Forelimb muscle (tissue), 1 donor: ENCODE data around the gene ROR2. TPM values are rescaled to one million over a fixed set of nuclear protein-coding genes. Genes with fewer than 3 reads are reported as not detected.
"Not testable (repeated sequence)": the region's sequence is repeated elsewhere in the genome, so short reads cannot be mapped to it uniquely, and the experiment has no call there.

Experiments used
- DNase-seq: peaks from one replicate; pipeline ENCODE4 v3.0.0-alpha.2; 2013; ENCODE audit warnings: low read depth
- polyA plus RNA-seq: library from polyadenylated mRNA; unstranded; fragments of 120-200 nt; gene quantifications from one replicate; pipeline ENCODE4 v1.2.1, GENCODE V29; 2013; ENCODE audit not compliant: insufficient read length

The ROR2 gene
- polyA plus RNA-seq, 1 donor = 2.7 TPM

DNA sequence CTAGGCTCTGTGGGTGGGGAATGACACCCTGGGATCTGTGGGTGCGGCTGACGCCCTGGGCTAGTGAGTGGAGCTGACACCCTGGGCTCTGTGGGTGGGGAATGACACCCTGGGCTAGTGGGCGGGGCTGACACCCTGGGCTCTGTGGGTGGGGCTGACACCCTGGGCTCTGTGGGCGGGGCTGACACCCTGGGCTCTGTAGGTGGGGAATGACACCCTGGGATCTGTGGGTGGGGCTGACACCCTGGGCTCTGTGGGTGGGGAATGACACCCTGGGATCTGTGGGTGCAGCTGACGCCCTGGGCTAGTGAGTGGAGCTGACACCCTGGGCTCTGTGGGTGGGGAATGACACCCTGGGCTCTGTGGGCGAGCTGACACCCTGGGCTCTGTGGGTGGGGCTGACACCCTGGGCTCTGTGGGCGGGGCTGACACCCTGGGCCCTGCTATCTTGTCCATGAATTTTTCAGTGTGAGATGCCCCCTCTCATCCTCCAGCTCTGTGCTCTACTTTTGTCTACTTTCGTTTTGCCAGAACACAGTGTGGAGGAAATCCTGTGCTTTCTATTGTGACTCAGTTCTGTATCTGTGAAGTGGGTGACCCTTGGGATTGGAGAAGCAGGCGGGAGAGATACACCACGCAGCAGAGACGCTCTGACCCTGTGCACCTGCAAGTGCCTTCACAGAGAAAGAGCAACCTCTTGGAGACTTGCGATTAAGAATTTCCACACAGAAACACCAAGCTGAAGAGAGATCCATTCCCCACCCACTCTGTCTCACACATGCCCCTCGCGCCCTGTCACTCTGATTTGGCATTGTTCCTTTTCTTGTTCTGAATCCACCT is 151.5 kb downstream of the ROR2 start:
- DNase-seq = not testable (repeated sequence)

DNA sequence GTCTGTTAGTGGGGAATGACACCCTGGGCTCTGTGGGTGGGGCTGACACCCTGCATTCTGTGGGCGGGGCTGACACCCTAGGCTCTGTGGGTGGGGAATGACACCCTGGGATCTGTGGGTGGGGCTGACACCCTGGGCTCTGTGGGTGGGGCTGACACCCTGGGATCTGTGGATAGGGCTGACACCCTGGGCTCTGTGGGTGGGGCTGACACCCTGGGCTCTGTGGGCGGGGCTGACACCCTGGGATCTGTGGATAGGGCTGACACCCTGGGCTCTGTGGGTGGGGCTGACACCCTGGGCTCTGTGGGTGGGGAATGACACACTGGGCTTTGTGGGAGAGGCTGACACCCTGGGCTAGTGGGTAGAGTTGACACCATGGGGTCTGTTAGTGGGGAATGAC is 152.5 kb downstream of the ROR2 start:
- DNase-seq = not testable (repeated sequence)

DNA sequence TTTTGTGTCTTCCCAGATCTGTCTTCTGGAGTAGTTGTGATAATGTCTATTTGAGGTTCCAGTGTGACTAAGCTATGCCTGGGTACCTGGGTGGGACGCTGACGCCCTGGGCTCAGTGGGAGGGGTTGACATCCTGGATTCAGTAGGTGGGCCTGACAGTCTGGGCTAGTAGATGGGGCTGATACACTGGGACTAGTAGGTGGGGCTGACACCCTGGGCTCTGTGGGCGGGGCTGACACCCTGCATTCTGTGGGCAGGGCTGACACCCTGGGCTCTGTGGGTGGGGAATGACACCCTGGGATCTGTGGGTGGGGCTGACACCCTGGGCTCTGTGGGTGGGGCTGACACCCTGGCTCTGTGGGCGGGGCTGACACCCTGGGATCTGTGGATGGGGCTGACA is 153.5 kb downstream of the ROR2 start:
- DNase-seq = not testable (repeated sequence)

DNA sequence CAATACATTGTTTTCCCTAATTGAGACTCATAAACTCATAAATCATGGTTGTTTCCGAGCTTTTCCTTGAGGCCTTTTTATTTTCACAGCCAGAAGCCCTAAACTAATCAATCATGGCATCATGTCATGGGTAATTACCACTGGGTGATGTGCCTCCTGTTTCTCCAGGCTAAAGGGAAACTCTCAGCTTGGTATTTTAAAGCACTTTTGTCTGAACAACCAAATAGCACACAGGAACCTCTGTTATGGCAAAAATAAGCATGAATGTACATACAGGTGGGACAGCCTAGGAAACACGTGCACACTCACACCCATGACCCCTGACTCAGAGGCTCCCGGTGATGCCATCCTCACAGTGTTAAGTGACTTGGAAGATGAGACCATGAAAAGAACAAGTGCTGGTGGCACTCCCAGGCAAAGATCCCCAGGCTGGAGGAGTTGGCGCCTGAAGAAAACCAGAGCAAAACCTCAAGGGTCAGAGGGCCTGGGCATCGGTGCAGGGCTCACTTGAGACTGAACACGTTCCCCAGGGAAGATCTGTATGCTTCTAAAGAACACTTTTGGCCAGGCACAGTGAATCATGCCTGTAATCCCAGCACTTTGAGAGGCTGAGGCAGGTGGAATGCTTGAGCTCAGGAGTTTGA is 154.3 kb downstream of the ROR2 start:
- no peak for DNase-seq

DNA sequence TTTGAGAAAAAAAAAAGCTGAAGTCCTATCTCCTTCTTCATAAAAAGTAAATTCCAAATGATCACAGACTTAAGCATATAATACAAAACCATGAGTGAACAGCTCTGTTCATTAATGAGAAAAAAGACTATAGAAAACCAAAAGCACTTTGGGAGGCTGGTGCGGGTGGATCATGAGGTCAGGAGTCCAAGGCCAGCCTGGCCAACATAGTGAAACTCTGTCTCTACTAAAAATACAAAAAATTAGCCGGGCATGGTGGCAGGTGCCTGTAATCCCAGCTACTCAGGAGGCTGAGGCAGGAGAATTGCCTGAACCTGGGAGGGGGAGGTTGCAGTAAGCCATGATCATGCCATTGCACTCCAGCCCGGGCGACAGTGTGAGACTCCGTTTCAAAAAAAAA is 156.7 kb downstream of the ROR2 start:
- DNase-seq = not testable (repeated sequence)

DNA sequence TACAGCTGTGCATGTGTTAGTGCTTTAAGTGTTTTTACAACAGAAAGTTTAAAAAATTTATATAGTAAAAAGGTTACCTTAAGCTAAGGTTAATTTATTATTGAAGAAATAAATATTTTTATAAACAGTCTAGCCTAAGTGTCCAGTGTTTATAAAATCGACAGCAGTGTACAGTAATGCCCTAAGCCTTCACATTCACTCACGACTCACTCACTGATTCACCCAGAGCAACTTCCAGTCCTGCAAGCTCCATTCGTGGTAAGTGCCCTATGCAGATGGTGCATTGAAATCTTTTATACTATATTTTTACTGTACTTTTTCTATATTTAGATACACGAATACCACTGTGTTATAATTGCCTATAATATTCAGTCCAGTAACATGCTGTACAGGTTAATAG is 159.1 kb downstream of the ROR2 start:
- no peak for DNase-seq

DNA sequence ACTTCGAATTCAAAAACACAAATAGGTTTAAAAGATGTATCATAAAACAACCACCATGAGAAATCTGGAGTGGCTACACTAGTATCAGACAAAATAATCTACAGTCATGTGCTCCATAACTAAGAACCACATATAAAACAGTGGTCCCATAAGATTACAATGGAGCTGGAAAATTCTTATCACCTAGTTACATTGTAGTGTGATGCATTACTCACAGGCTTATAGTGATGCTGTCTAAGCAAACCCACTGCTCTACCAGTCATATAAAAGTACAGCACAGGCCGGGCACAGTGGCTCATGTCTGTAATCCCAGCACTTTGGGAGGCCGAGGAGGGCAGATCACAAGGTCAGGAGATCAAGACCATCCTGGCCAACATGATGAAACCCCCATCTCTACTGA is 160.1 kb downstream of the ROR2 start:
- DNase-seq = no peak

DNA sequence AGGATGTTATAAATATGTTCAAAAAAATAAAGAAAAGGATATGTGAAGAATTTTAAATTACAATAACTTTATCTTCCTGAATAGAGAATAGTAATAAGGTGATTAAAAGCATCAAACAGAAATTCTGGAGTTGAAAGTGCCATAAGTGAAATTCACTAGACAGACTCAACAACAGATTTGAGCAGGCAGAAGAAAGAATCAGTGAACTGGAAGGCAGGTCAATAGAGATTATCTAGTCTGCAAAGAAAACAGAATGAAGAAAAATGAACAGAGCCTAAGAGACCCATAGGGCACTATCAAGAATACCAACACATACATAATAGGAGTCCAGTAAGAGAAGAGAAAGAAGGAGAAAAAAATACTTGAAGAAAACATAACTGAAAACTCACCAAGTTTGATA is 162.1 kb downstream of the ROR2 start:
- no peak for DNase-seq

DNA sequence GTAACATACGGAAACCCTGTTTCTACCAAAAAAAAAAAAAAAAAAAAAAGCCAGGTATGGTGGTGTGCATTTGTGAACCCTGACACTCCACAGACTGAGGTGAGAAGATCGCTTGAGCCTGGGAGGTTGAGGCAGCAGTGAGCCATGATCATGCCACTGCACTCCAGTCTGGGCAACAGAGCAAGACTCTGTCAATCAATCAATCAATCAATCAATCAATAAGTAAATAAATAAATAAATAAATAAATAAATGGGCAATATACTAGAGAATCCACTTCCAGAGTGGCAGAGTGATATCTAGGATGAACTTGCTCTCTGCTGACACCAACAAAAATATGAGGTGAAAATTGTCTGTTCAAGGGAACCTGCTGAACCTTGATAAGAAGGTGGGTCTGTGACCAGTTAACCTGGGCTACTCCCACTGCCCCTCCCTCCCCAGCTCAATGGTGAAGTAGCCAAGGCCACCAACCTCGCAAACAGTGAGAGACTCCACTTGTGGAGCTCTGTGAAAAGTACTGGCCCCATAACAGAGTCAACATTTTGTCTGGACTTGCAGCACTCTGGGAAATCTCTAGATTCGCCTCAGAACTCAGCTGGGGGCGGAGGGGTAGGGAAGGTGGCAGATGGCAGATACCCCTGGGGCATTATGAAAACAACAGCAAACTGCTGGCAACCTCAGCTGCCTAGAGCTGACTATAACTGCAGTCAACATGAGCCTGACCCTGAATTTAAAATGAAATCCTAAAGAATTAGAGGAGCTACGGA is 163.7 kb downstream of the ROR2 start:
- DNase-seq = no peak

DNA sequence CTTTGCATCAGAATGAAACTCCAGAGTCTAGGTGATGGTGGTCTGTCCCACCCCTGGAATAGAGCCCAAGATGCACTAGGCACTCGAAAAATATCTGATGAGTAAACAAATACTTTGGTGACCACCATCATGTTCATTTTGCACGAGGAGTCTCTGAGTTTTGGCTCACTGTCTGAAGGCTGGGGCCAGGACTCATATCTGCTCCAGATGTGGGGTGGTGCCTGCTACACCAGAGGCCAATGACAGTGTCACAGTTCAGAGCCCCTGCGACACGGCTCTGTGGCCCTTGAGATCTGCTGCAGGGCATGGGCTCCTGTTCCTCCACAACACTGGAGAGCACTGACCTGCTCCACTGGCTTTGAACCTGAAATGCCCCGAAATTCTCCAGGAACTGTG is 164.6 kb downstream of the ROR2 start:
- DNase-seq = no peak

DNA sequence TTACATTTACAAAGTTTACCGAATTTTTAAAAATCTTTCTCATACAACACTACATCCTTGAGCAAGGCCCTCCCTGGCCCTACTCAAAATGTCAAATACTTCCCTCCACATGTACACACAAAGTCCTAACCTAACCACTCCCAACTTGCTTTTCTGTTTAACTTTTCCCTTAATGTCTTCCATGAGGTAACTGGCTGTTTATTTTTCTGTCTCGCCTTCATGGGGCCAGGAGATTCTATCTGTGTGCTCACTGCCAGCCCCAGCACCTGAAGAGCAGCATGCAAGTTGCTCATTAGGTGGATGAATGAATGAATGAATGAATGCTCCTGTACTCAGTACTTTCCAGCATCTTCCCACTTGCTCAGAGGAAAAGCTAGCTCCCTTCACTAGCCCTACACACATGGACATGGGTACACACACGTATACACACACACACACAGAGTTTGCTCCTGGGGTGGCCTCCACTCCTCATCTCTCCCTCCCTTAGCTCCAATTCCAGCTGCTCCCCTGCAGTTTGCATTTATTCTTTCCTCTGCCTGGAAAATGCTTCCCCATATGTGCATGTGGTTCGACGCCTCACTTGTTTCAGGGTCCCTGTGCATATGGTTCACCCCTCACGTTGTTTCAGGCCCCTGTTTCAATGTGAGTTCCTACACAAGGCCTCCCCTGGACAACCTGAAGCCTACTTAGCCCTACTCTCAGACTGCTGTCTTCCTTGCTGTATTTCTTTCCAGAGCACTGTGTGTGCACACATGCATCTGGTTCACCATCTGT is 165.2 kb downstream of the ROR2 start:
- DNase-seq = no peak

DNA sequence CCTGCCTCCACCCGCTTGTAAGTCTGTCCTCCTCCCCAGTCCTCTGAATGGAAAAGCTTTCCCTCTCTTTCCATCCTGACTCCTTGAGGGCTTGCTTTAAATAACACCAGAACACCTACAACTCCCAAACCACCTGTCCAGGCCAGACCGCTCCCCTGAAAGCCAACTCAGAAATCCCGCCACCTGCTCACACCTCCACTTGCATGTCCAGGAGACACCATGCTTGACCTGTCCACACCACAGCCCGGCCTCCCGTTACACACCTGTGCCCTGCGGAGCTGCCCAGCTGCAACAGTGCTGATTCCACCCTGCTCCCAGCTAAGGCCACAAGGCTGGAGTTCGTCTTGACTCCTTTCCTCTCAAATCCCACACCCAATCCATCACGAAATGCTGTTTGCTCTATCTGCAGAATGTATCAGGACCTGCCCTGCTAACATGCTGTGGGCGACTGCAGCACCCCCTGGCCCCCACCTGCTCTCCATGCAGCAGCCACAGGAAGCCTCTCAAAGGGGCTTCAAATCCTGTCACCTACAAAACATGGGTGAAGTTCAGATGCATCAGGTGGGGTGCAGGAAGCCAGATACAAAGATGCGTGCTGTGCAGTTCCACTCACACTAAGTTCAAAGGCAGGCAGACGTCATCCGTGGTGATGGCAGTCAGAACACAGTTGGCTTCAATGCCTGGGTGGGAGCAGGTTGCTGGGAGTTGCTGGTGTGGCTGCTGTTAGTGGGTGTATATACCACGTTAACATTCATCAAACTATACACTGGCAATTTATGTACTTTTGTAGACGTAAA is 166.0 kb downstream of the ROR2 start:
- no peak for DNase-seq

DNA sequence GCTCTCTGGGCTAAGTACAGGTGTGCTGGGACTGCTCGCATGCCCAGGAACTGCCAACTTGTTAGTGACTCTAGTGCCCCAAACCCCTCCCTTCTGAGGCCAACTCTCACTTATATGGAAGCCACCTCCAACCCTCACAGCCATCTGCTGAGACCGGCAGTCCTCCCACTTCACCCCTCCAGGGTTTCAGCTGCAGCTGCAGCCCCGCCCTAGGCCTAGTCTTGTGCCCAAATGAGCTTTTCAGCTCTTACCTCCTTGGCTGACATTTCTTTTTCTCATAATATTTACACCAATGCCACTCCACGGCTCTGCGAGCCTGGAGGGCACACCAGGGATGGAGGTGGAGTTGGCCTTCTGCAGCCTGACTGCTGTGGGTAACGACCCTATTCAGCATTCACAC is 166.6 kb downstream of the ROR2 start:
- DNase-seq = no peak

DNA sequence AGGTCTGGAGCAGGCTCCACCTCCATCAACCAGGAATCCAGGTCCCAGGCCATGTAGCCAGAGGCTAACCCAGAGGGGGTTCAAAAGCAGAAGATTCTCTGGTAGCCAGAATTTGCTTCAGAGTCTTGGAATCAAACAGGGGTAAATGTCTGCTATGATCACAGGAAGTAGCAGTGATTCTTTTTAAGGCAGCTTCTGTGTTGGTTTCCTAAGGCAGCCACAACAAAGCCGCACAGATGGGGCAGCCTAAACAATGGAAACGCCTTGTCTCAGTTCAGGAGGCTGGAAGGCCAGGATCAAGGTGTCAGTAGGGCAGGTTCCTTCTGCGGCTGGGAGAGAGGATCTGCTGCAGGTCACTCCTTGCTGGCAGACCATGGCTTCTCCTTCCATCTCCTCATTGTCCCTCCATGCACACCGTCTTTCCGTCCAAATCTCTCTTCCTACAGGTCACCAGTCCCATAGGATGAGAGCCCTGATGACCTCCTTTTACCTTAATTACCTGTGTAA is 167.3 kb downstream of the ROR2 start:
- no peak for DNase-seq

DNA sequence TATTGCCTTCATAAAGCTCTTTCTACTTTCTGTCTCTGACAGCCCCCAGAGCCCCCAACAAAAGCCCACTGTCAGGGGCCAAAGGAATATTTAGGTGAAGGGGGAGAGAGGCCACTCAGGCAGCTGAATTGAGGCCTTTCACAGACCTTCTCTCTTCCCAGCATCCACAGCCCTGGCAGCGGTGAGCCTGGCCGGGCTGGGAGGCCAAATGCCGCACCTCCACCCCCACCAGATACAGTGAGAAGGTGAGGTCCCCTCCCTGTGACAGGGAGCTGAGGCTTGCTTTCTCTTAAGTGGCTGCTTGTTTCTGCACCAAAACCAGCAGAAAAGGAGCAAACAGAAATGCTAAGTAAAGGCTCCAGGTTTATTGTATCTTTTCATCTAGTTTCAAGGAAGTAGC is 168.1 kb downstream of the ROR2 start:
- no peak for DNase-seq

DNA sequence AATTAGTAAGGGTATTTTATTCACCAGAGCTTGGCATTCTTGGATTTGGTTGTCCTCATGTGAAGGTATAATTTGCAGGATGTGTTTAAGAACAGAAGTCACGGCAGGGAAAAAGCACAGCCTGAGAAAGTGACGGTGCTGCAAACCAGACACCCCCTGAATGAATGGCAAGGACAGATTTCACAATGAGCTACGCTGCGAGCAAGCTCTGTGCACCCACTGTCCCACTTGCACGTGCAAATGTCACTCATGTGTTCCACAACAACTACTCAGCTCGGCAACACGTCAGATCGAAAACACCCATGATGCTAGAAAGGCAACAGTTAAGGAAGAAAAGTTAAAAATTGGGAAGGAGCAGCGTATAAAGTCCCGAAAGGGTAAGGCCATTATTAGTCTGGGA is 168.9 kb downstream of the ROR2 start:
- DNase-seq = no peak

DNA sequence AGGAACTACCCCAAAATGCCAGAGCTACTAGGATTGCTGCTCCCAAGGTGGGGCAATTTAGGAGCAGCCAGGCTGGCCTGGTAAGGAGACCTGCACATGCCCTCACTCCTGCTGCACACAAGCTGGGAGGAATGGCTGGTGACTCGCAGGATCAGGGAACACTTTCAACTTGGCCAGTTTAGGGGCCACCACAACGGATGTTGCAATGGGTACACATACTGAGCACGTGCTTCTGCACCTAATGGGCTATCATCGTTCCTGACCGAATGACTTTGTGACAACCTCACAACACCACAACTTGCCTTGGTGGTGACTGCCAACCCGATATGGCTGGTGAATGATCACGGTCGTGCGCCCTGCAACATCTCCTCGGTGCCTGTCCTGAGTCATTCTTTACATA is 172.0 kb downstream of the ROR2 start:
- no peak for DNase-seq

DNA sequence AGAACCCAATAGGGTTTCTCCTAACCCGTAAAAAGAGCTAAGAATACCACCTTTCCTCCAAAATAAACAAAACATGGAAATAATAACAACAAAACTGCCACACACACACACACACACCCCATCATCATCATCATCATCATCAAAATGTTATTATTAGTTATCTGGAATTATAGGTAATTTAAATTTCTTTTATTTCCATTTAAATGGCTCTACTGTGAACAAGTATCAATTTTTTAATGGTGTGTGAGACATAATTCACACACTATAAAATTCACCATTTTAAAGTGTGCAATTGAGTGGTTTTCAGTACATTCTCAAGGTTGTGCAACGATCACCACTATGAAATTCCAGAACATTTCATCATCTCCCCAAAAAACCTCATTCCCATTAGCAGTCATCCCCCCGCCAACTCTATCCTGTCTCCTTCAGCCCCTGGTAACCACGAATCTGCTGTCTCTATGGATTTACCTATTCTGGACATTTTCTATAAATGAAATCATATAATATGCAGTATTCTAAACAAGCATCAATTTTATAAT is 172.7 kb downstream of the ROR2 start:
- no peak for DNase-seq

DNA sequence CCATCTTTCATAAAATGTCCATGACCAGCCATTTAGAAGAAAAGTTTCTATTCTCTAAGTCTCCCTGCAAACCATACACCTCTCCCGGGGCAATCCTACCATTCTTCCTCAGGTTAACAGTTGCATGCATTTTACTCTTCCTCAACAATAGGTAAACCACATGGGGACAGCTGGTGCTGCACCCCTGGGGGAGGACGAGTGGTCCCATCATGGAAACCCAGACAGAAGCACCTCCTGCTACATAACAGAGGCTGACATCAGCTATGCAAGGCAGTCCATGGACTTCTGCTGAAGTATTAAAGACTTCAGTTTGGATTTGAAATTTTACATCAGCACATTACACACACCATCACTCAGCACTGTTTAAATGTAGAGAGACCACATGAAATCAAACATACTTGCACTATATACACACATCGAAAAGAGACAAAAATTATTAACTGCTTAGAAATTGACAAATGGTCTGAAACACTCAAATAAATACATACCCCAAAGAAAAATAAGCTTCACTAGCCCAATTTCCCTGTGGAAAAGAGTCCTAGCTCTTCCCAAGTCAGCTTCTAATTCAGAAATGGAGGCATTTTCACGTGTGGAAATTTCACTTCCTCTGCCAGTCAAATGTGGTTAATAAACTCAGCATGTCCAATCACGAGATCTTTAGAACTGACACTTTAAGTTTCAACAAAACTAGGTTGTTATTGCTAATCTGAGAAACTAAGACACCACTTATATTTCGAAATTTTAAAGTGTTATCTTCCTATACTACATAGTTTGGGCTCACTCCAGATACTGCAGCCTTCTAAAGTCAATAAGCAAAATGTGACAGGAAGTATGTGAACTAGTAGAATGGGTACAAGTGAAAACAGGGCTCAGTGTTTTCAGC is 173.4 kb downstream of the ROR2 start:
- DNase-seq = no peak

DNA sequence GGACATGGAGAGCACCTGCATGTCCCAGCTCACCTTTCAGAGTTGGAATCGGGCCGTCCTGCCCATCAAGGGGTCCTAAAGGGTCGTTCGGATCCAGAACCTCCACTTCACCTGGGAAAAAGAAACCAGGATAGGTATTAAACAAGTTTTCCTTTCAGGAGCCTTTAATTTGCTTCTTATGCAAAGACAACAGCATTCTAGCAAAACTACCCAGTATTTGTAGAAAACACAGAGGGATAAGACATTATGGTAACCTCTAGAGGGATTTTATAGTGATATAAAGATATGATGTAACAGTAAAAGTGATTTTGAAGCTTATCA is 174.4 kb downstream of the ROR2 start:
- DNase-seq = no peak
